ENCODE results near the gene MAMDC4.

The MAMDC4 gene

DNA sequence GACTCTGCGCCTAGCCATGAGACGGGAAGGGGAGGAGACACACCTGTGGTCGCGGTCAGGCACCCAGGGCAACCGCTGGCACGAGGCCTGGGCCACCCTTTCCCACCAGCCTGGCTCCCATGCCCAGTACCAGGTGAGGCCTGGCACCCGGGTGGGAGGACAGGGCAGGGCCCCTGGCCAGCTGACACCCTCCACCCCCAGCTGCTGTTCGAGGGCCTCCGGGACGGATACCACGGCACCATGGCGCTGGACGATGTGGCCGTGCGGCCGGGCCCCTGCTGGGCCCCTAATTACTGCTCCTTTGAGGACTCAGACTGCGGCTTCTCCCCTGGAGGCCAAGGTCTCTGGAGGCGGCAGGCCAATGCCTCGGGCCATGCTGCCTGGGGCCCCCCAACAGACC, 5.0 kb downstream of the MAMDC4 start:
- Histone ChIP-seq H3K9me3 (ENCODE audit: control insufficient read depth, low read length) (no peaks in the 10 kb centered on the region), H3K36me3 (ENCODE audit: control insufficient read depth, insufficient read depth, low read length) (peaks cover 15% of the 10 kb centered on the region), H3K27me3 (replicated peaks; ENCODE audit: control insufficient read depth, insufficient read depth, low read length, poor library complexity, severe bottlenecking) (no peaks in the 10 kb centered on the region), H3K4me1 (ENCODE audit: control insufficient read depth, insufficient read depth, low read length, poor library complexity, severe bottlenecking) (no peaks in the 10 kb centered on the region), H3K4me3 (ENCODE audit: insufficient read depth, low read depth, low read length, poor library complexity, severe bottlenecking) (no peak overlapping the region), H3K27ac (ENCODE audit: insufficient read depth, low read length, poor library complexity, severe bottlenecking) (no peak overlapping the region)
- no peak for DNase-seq

DNA sequence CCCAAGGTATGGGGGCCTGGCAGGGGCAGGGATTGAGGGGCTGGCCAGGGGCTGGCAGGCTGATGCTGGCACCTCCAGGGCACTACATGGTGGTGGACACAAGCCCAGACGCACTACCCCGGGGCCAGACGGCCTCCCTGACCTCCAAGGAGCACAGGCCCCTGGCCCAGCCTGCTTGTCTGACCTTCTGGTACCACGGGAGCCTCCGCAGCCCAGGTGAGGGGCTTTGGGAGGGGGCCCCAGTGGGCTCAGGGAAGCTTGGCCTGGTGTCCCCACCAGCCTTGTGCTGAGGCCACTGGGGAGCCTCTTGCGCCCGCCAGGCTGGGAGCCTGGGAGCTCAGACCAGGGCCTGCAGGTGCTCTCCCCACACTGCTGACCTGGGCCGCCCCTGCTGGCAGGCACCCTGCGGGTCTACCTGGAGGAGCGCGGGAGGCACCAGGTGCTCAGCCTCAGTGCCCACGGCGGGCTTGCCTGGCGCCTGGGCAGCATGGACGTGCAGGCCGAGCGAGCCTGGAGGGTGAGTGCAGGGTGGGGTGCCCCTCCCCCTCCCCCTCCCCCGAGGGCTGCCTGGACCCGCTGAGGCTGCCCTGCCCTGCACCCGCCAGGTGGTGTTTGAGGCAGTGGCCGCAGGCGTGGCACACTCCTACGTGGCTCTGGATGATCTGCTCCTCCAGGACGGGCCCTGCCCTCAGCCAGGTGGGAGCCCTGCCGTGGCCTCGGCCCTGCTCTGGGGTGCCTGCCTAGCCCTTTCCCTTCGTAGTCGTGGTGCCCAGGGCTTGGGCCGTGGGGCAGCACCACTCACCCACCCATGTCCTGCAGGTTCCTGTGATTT, 5.7 kb downstream of the MAMDC4 start:
- DNase-seq = no peak
- H3K27ac ChIP-seq (ENCODE audit: insufficient read depth, low read length, poor library complexity, severe bottlenecking) = no peak overlapping the region

GRCh38 chr9:136858452-136858843, 6.3 kb downstream of the MAMDC4 start:
- Histone ChIP-seq H3K27me3 (replicated peaks; ENCODE audit: control insufficient read depth, insufficient read depth, low read length, poor library complexity, severe bottlenecking) (no peaks in the 10 kb centered on the region), H3K9me3 (ENCODE audit: control insufficient read depth, low read length) (no peaks in the 10 kb centered on the region), H3K36me3 (ENCODE audit: control insufficient read depth, insufficient read depth, low read length) (peaks cover 28% of the 10 kb centered on the region), H3K4me3 (ENCODE audit: insufficient read depth, low read depth, low read length, poor library complexity, severe bottlenecking) (no peak overlapping the region), H3K4me1 (ENCODE audit: control insufficient read depth, insufficient read depth, low read length, poor library complexity, severe bottlenecking) (no peaks in the 10 kb centered on the region), H3K27ac (ENCODE audit: insufficient read depth, low read length, poor library complexity, severe bottlenecking) (no peak overlapping the region)
- no peak for DNase-seq

More for the DNA sequence above, 5.7 kb downstream of the MAMDC4 start:
- H3K27me3 ChIP-seq (replicated peaks; ENCODE audit: control insufficient read depth, insufficient read depth, low read length, poor library complexity, severe bottlenecking) = no peaks in the 10 kb centered on the region
- no peaks in the 10 kb centered on the region for H3K4me1 ChIP-seq (ENCODE audit: control insufficient read depth, insufficient read depth, low read length, poor library complexity, severe bottlenecking)
- no peak overlapping the region for H3K4me3 ChIP-seq (ENCODE audit: insufficient read depth, low read depth, low read length, poor library complexity, severe bottlenecking)
- H3K36me3 ChIP-seq (ENCODE audit: control insufficient read depth, insufficient read depth, low read length) = peaks cover 22% of the 10 kb centered on the region
- H3K9me3 ChIP-seq (ENCODE audit: control insufficient read depth, low read length) = no peaks in the 10 kb centered on the region

GRCh38 chr9:136858844-136859757, 7.0 kb downstream of the MAMDC4 start:
- Histone ChIP-seq H3K27ac (ENCODE audit: insufficient read depth, low read length, poor library complexity, severe bottlenecking) (no peak overlapping the region), H3K27me3 (replicated peaks; ENCODE audit: control insufficient read depth, insufficient read depth, low read length, poor library complexity, severe bottlenecking) (no peaks in the 10 kb centered on the region)
- DNase-seq = no peak

DNA sequence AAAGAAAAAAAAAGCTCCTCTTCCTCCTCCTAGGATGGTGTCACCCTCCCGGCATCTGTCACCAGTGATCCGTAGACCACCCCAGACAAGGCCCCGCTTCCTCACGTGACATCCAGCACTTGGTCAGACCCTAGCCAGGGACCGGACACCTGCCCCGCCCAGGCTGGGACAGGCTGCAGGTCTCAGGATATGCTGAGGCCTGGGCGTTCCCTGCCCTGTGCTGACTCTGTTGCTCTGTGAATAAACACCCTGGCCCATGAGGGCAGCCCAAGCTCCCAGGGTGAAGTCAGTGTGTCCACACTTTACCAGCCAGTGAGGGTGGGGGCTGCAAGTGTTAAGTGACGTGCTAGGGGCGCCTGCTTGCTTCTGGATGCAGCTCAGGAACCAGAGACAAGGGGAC, 8.4 kb downstream of the MAMDC4 start:
- Histone ChIP-seq H3K4me1 (ENCODE audit: control insufficient read depth, insufficient read depth, low read length, poor library complexity, severe bottlenecking) (peaks cover 8% of the 10 kb centered on the region), H3K9me3 (ENCODE audit: control insufficient read depth, low read length) (no peaks in the 10 kb centered on the region), H3K36me3 (ENCODE audit: control insufficient read depth, insufficient read depth, low read length) (peaks cover 31% of the 10 kb centered on the region), H3K27ac (ENCODE audit: insufficient read depth, low read length, poor library complexity, severe bottlenecking) (no peak overlapping the region), H3K27me3 (replicated peaks; ENCODE audit: control insufficient read depth, insufficient read depth, low read length, poor library complexity, severe bottlenecking) (no peaks in the 10 kb centered on the region), H3K4me3 (ENCODE audit: insufficient read depth, low read depth, low read length, poor library complexity, severe bottlenecking) (no peak overlapping the region)
- no peak for DNase-seq

More at GRCh38 chr9:136858844-136859757, 7.0 kb downstream of the MAMDC4 start:
- Histone ChIP-seq H3K4me3 (ENCODE audit: insufficient read depth, low read depth, low read length, poor library complexity, severe bottlenecking) (no peak overlapping the region), H3K4me1 (ENCODE audit: control insufficient read depth, insufficient read depth, low read length, poor library complexity, severe bottlenecking) (no peaks in the 10 kb centered on the region), H3K36me3 (ENCODE audit: control insufficient read depth, insufficient read depth, low read length) (peaks cover 31% of the 10 kb centered on the region), H3K9me3 (ENCODE audit: control insufficient read depth, low read length) (no peaks in the 10 kb centered on the region)

DNA sequence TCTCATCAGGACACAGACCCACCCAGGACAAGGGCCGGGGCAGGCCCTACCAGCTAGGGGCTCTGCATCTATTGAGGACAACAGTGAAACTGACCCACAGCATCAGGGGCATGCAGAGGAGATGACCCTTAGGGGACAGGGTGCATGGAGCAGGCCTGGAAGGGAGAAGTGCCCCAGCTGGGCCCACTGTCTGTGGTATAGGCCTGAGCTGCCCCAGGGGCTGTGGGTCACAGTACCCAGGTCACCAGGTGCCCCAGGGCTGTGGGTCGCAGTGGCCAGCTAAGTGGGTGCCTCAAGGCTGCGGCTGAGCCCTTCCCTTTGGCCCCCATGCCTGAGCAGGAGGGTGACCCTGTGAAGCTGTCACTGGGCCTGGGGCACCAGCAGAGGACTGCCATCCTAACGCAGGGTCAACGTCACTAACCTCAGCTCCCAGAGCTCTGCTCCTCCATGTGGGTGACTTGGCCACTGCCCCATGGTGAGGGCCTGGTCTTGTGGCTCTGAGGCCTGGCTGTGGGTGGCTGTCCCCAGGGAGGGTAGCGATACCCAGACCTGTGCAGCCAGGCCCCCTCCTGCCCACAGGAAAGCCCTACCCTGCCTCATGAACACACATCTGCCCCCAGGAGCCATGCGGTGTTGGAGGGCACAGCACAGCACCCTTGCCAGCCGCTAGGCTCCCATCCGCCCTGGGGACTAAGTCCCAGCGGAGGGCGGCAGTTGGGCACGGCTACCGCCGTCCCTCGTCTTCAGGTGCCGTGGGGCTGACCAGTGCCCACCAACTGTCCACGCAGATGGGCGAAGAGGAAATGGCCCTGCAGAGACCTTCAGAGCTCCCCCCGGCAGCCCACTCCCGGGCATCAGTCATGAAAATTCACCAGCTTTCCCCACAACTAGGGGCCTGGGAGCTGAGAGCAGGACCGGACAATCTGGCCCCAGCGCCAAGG, 9.1 kb downstream of the MAMDC4 start:
- peaks cover 9% of the 10 kb centered on the region for H3K4me1 ChIP-seq (ENCODE audit: control insufficient read depth, insufficient read depth, low read length, poor library complexity, severe bottlenecking)

GRCh38 chr9:136861874-136862457, 9.8 kb downstream of the MAMDC4 start:
- DNase-seq = no peak
- Histone ChIP-seq H3K27me3 (replicated peaks; ENCODE audit: control insufficient read depth, insufficient read depth, low read length, poor library complexity, severe bottlenecking) (no peaks in the 10 kb centered on the region), H3K9me3 (ENCODE audit: control insufficient read depth, low read length) (no peaks in the 10 kb centered on the region), H3K4me3 (ENCODE audit: insufficient read depth, low read depth, low read length, poor library complexity, severe bottlenecking) (no peak overlapping the region), H3K4me1 (ENCODE audit: control insufficient read depth, insufficient read depth, low read length, poor library complexity, severe bottlenecking) (peaks cover 9% of the 10 kb centered on the region), H3K27ac (ENCODE audit: insufficient read depth, low read length, poor library complexity, severe bottlenecking) (no peak overlapping the region), H3K36me3 (ENCODE audit: control insufficient read depth, insufficient read depth, low read length) (peaks cover 31% of the 10 kb centered on the region)

More for the DNA sequence above, 9.1 kb downstream of the MAMDC4 start:
- no peak for DNase-seq
- Histone ChIP-seq H3K36me3 (ENCODE audit: control insufficient read depth, insufficient read depth, low read length) (peaks cover 31% of the 10 kb centered on the region), H3K4me3 (ENCODE audit: insufficient read depth, low read depth, low read length, poor library complexity, severe bottlenecking) (no peak overlapping the region), H3K27ac (ENCODE audit: insufficient read depth, low read length, poor library complexity, severe bottlenecking) (no peak overlapping the region), H3K9me3 (ENCODE audit: control insufficient read depth, low read length) (no peaks in the 10 kb centered on the region), H3K27me3 (replicated peaks; ENCODE audit: control insufficient read depth, insufficient read depth, low read length, poor library complexity, severe bottlenecking) (no peaks in the 10 kb centered on the region)

- no peaks in the 10 kb centered on the region for H3K9me3 ChIP-seq (ENCODE audit: control insufficient read depth, low read length)
- DNase-seq = no peak
- peaks cover 9% of the 10 kb centered on the region for H3K4me1 ChIP-seq (ENCODE audit: control insufficient read depth, insufficient read depth, low read length, poor library complexity, severe bottlenecking)
- peaks cover 31% of the 10 kb centered on the region for H3K36me3 ChIP-seq (ENCODE audit: control insufficient read depth, insufficient read depth, low read length)
- H3K4me3 ChIP-seq (ENCODE audit: insufficient read depth, low read depth, low read length, poor library complexity, severe bottlenecking) = no peak overlapping the region
- no peak overlapping the region for H3K27ac ChIP-seq (ENCODE audit: insufficient read depth, low read length, poor library complexity, severe bottlenecking)
- H3K27me3 ChIP-seq (replicated peaks; ENCODE audit: control insufficient read depth, insufficient read depth, low read length, poor library complexity, severe bottlenecking) = no peaks in the 10 kb centered on the region
Measured at GRCh38 chr9:136862849-136863622, 10.9 kb downstream of the MAMDC4 start.

Measured in effector memory CD4-positive, alpha-beta T cell (primary cell).